NB4 (cell line): Measurements from ENCODE around the gene OR52K1.
"Not testable (repeated sequence)": the region's sequence is repeated elsewhere in the genome, so short reads cannot be mapped to it uniquely, and the experiment has no call there.

Experiments
- DNase-seq: peaks from one replicate; pipeline ENCODE4 v3.0.0; 2010; ENCODE audit warnings: low read depth
- H3K4me3 ChIP-seq: one replicate; pipeline ENCODE4 v1.5.1; 2011; ENCODE audit warnings: mild to moderate bottlenecking, low read depth, low read length, moderate library complexity
- CTCF ChIP-seq: IDR thresholded peaks from one replicate; pipeline ENCODE4 v1.5.1; 2012; ENCODE audit warnings: low read depth, low read length
- MAX ChIP-seq: IDR thresholded peaks from 2 replicates; pipeline ENCODE4 v1.6.1; 2011; ENCODE audit warnings: low read depth, low read length
- MYC ChIP-seq: IDR thresholded peaks from 2 replicates; pipeline ENCODE4 v1.6.1; 2011; ENCODE audit warnings: low read depth, low read length
- POLR2A ChIP-seq: IDR thresholded peaks from 2 replicates; pipeline ENCODE4 v1.6.1; 2011; ENCODE audit warnings: mild to moderate bottlenecking; ENCODE audit not compliant: insufficient read length; ENCODE audit errors: extremely low read depth

OR52K1 gene

GRCh38 chr11:4527926-4528325 lies 45.5 kb downstream of the OR52K1 start:
- H3K4me3 ChIP-seq: no peak overlapping the region
- TF ChIP-seq POLR2A: no peak
- TF ChIP-seq CTCF: no peak
- TF ChIP-seq MAX: no peak
- TF ChIP-seq MYC: no peak

GRCh38 chr11:4531686-4532085 lies 49.2 kb downstream of the OR52K1 start:
- not testable (repeated sequence) for DNase-seq, H3K4me3 ChIP-seq

More at GRCh38 chr11:4527926-4528325, 45.5 kb downstream of the OR52K1 start:
- DNase-seq: no peak

GRCh38 chr11:4539603-4540219 lies 57.3 kb downstream of the OR52K1 start:
- no peak for TF ChIP-seq POLR2A
- TF ChIP-seq MAX: no peak
- TF ChIP-seq CTCF: peak; percentile 63
- TF ChIP-seq MYC: no peak
- peak; percentile 35 for DNase-seq

GRCh38 chr11:4541071-4541470 lies 58.6 kb downstream of the OR52K1 start:
- TF ChIP-seq MYC (no peak), POLR2A (no peak), CTCF (no peak), MAX (no peak)
- DNase-seq: no peak
- no peak overlapping the region for H3K4me3 ChIP-seq

More at GRCh38 chr11:4539603-4540219, 57.3 kb downstream of the OR52K1 start:
- no peak overlapping the region for H3K4me3 ChIP-seq
